H1 (cell line): ENCODE measurements around the gene CDH7. TPM values are rescaled to one million over a fixed set of nuclear protein-coding genes. Genes with fewer than 3 reads are reported as not detected.
A peak's percentile ranks its signal among the peaks of the same experiment; 100 is the strongest.

ENCODE experiments used
- CTCF ChIA-PET: fragments of 300-600 bp; sonication (Branson Sonifier 250); formaldehyde crosslinking; loops from one replicate; lab custom pipeline; 2021; ENCODE audit not compliant: partially characterized antibody; lab: Charles Lee
- POLR2A ChIA-PET: fragments of 300-600 bp; sonication (Branson Sonifier 250); formaldehyde crosslinking; loops from one replicate; lab custom pipeline; 2021; ENCODE audit warnings: inconsistent platforms; ENCODE audit not compliant: partially characterized antibody; lab: Charles Lee
- DNase-seq, 2 experiments: peaks; one replicate each; pipeline versions ENCODE4 v3.0.0 to v3.0.0-alpha.2; 2010 to 2022; ENCODE audit warnings: low spot score in 2 of 2, low read depth in 1 of 2, mixed read lengths in 1 of 2
- FAIRE-seq: peaks from 2 replicates; lab custom pipeline; 2011; peaks lifted over from hg19 to GRCh38; lab: Jason Lieb, UNC
- H2AFZ ChIP-seq: 2 replicates; pipeline ENCODE4 v1.8.1; 2012; ENCODE audit warnings: low read length, inconsistent platforms
- H2AK5ac ChIP-seq: 2 replicates; pipeline ENCODE4 v1.6.1; 2013; ENCODE audit warnings: low read depth, low read length
- H2BK120ac ChIP-seq: replicated peaks from 2 replicates; pipeline ENCODE3; 2013; ENCODE audit warnings: low read depth, low read length, inconsistent platforms
- H2BK12ac ChIP-seq: 2 replicates; pipeline ENCODE4 v1.6.1; 2013; ENCODE audit warnings: low read depth, low read length
- H2BK15ac ChIP-seq: 2 replicates; pipeline ENCODE4 v1.6.1; 2013; ENCODE audit warnings: low read length
- H2BK20ac ChIP-seq: 2 replicates; pipeline ENCODE4 v1.6.1; 2013; ENCODE audit warnings: low read length
- H2BK5ac ChIP-seq: 2 replicates; pipeline ENCODE4 v1.6.1; 2013; ENCODE audit warnings: low read depth, low read length
- H3K14ac ChIP-seq: 2 replicates; pipeline ENCODE4 v1.6.1; 2013; ENCODE audit warnings: inconsistent platforms; ENCODE audit not compliant: insufficient read length
- H3K18ac ChIP-seq: 2 replicates; pipeline ENCODE4 v1.6.1; 2013; ENCODE audit warnings: low read length; ENCODE audit errors: extremely low read depth
- H3K23ac ChIP-seq: 2 replicates; pipeline ENCODE4 v1.6.1; 2013; ENCODE audit warnings: inconsistent platforms; ENCODE audit not compliant: insufficient read length
- H3K23me2 ChIP-seq: 2 replicates; pipeline ENCODE4 v1.6.1; 2013; ENCODE audit warnings: low read depth, low read length
- H3K27ac ChIP-seq: 2 replicates; pipeline ENCODE4 v1.6.1; 2011; ENCODE audit warnings: low read depth, low read length, inconsistent platforms
- H3K27me3 ChIP-seq, 4 experiments: replicated peaks in 1 of 4; 1 replicate in 1 of 4; 2 replicates in 3 of 4; pipeline versions ENCODE4 v1.6.1 to v1.8.1; 2011 to 2013; ENCODE audit warnings: low read length in 3 of 4, mild to moderate bottlenecking in 3 of 4, inconsistent platforms in 2 of 4, mixed read lengths in 2 of 4, moderate library complexity in 1 of 4; ENCODE audit not compliant: control insufficient read depth in 3 of 4, insufficient read depth in 3 of 4; ENCODE audit errors: extremely low read depth in 1 of 4
- H3K36me3 ChIP-seq, 4 experiments: 2 replicates each; pipeline versions ENCODE4 v1.6.1 to v1.8.1; 2011 to 2013; ENCODE audit warnings: mild to moderate bottlenecking in 4 of 4, low read length in 3 of 4, moderate library complexity in 2 of 4, control low read depth in 1 of 4, inconsistent platforms in 1 of 4; ENCODE audit not compliant: insufficient read depth in 4 of 4, control insufficient read depth in 2 of 4
- H3K4ac ChIP-seq: replicated peaks from 2 replicates; pipeline ENCODE3; 2013; ENCODE audit warnings: low read length, low read depth, mixed read lengths, inconsistent platforms; ENCODE audit not compliant: insufficient read length
- H3K4me1 ChIP-seq, 4 experiments: replicated peaks in 1 of 4; 1 replicate in 1 of 4; 2 replicates in 3 of 4; pipeline versions ENCODE4 v1.6.1 to v1.8.1; 2011 to 2013; ENCODE audit warnings: low read length in 3 of 4, inconsistent platforms in 2 of 4, mixed read lengths in 1 of 4; ENCODE audit not compliant: insufficient read depth in 4 of 4, control insufficient read depth in 3 of 4
- H3K4me2 ChIP-seq, 2 experiments: 2 replicates each; pipeline versions ENCODE4 v1.6.1 to v1.8.1; 2011 to 2013; ENCODE audit warnings: low read depth in 2 of 2, low read length in 2 of 2, control low read depth in 1 of 2, inconsistent platforms in 1 of 2, mild to moderate bottlenecking in 1 of 2; ENCODE audit not compliant: insufficient read depth in 1 of 2
- H3K4me3 ChIP-seq, 4 experiments: fragments of 200-600, 300-600 bp in 1 of 4; sonication (generic), shearing (Covaris generic), sonication (Bioruptor Twin) in 1 of 4; 2 replicates each; pipeline versions ENCODE4 v1.5.1 to v1.8.1; 2011 to 2016; ENCODE audit warnings: low read length in 4 of 4, low read depth in 3 of 4, control low read depth in 2 of 4, inconsistent platforms in 2 of 4, mild to moderate bottlenecking in 2 of 4, mixed read lengths in 1 of 4, moderate library complexity in 1 of 4; ENCODE audit not compliant: insufficient read depth in 2 of 4; ENCODE audit errors: extremely low read depth in 1 of 4
- H3K56ac ChIP-seq: replicated peaks from 2 replicates; pipeline ENCODE3; 2013; ENCODE audit warnings: low read depth, mild to moderate bottlenecking, mixed read lengths, low read length, inconsistent platforms; ENCODE audit not compliant: insufficient read length
- H3K79me1 ChIP-seq: 2 replicates; pipeline ENCODE4 v1.6.1; 2013; ENCODE audit warnings: low read depth, low read length, control low read depth
- H3K79me2 ChIP-seq, 2 experiments: 2 replicates each; pipeline versions ENCODE4 v1.6.1 to v1.8.1; 2012 to 2013; ENCODE audit warnings: low read length in 2 of 2, mild to moderate bottlenecking in 2 of 2, inconsistent platforms in 1 of 2; ENCODE audit not compliant: insufficient read depth in 2 of 2, control insufficient read depth in 1 of 2
- H3K9ac ChIP-seq, 4 experiments: replicated peaks in 1 of 4; 1 replicate in 1 of 4; 2 replicates in 3 of 4; pipeline versions ENCODE4 v1.6.1 to v1.8.1; 2011 to 2013; ENCODE audit warnings: low read depth in 3 of 4, low read length in 3 of 4, control low read depth in 2 of 4, mild to moderate bottlenecking in 2 of 4, moderate library complexity in 2 of 4, inconsistent platforms in 1 of 4; ENCODE audit errors: extremely low read depth in 1 of 4
- H3K9me3 ChIP-seq, 2 experiments: 2 replicates each; pipeline versions ENCODE4 v1.6.1 to v1.8.1; 2012 to 2013; ENCODE audit warnings: mild to moderate bottlenecking in 2 of 2, moderate library complexity in 2 of 2, control low read depth in 1 of 2, inconsistent platforms in 1 of 2, low read depth in 1 of 2, low read length in 1 of 2, mixed read lengths in 1 of 2; ENCODE audit not compliant: insufficient read depth in 2 of 2
- H4K20me1 ChIP-seq, 2 experiments: replicated peaks in 1 of 2; 2 replicates each; pipeline versions ENCODE3 to v1.8.1; 2011 to 2013; ENCODE audit warnings: inconsistent platforms in 2 of 2, low read length in 2 of 2, mild to moderate bottlenecking in 1 of 2; ENCODE audit not compliant: insufficient read depth in 2 of 2, control insufficient read depth in 1 of 2
- H4K5ac ChIP-seq: 2 replicates; pipeline ENCODE4 v1.6.1; 2013; ENCODE audit warnings: low read length, low read depth, mixed read lengths, inconsistent platforms; ENCODE audit not compliant: insufficient read length
- H4K8ac ChIP-seq: 2 replicates; pipeline ENCODE4 v1.8.0; 2013; ENCODE audit warnings: mild to moderate bottlenecking, moderate library complexity, low read length, inconsistent platforms; ENCODE audit not compliant: insufficient read depth; ENCODE audit errors: extremely low read depth
- H4K91ac ChIP-seq: replicated peaks from 2 replicates; pipeline ENCODE3; 2013; ENCODE audit warnings: low read length, mixed read lengths, inconsistent platforms; ENCODE audit not compliant: insufficient read length
- CTCF ChIP-seq, 3 experiments: IDR thresholded peaks; 1 replicate in 2 of 3; 2 replicates in 1 of 3; pipeline versions ENCODE4 v1.5.1 to v1.6.1; 2011; ENCODE audit warnings: low read length in 3 of 3, mild to moderate bottlenecking in 3 of 3, inconsistent platforms in 2 of 3, low read depth in 1 of 3, moderate library complexity in 1 of 3; ENCODE audit not compliant: insufficient read depth in 1 of 3; ENCODE audit errors: control extremely low read depth in 1 of 3
- RAD21 ChIP-seq, 2 experiments: IDR thresholded peaks in 1 of 2; conservative IDR thresholded peaks in 1 of 2; 2 replicates each; pipeline ENCODE4 v1.6.1; 2011; ENCODE audit warnings: low read depth in 2 of 2, low read length in 2 of 2, improper control_type of control experiment in 1 of 2, inconsistent platforms in 1 of 2, mild to moderate bottlenecking in 1 of 2, moderate library complexity in 1 of 2
- SP1 ChIP-seq: IDR thresholded peaks from 2 replicates; pipeline ENCODE4 v1.6.1; 2011; ENCODE audit warnings: low read depth, low read length
- WGBS, 2 experiments: shearing (Covaris generic) in 1 of 2; methylation state at CpG; one replicate each; pipeline versions ENCODE4 v1.1.6 to v1.1.7; 2013 to 2015; ENCODE audit warnings: low lambda C conversion rate in 2 of 2, mixed read lengths in 2 of 2, inconsistent platforms in 1 of 2, low coverage in 1 of 2, missing lambda C conversion rate in 1 of 2; ENCODE audit not compliant: insufficient replicate concordance in 2 of 2, insufficient coverage in 1 of 2, insufficient read length in 1 of 2; ENCODE audit errors: extremely low coverage in 1 of 2, missing lambda C conversion rate in 1 of 2; 5-methylcytosine and 5-hydroxymethylcytosine counted together
- polyA plus RNA-seq, 7 experiments: library from polyadenylated mRNA; depleted of rRNA in 3 of 7; stranded (reverse) in 5 of 7; unstranded in 2 of 7; fragments of >200 nt in 5 of 7; fragments of 200-250 nt in 2 of 7; gene quantifications; 1 replicate in 5 of 7; 2 replicates in 1 of 7; 4 replicates in 1 of 7; pipeline versions ENCODE4 v1.2.1 to v1.2.3, GENCODE V29; 2011 to 2013; ENCODE audit warnings: missing spikeins in 2 of 7, mixed read lengths in 2 of 7
- total RNA-seq: library from RNA; stranded (reverse); fragmentation: NEBNext Ultra II Directional; extraction: Animal tissue kit (Norgen Biotek cat#: 25700); gene quantifications from 2 replicates; pipeline ENCODE4 v1.2.1, GENCODE V29; 2021

The CDH7 gene
- total and polyA plus RNA-seq, 2 of the 8 experiments (the other 6 are each of a cell fraction or from before 2014, with no cell fraction given), result 1.00 to 1.5 TPM

GRCh38 chr18:65706646-65707045 lies 44.2 kb upstream of the CDH7 start:
- no peak overlapping the region for H2AFZ ChIP-seq
- POLR2A ChIA-PET, result no interaction called here

More at GRCh38 chr18:65706646-65707045, 44.2 kb upstream of the CDH7 start:
- Histone ChIP-seq H3K4me2 (no peak overlapping the region), H3K23ac (no peak overlapping the region), H3K4me1 (no peaks in the 10 kb centered on the region), H3K79me1 (no peaks in the 10 kb centered on the region), H3K9me3 (no peaks in the 10 kb centered on the region), H3K36me3 (no peaks in the 10 kb centered on the region), H2BK120ac (no peak overlapping the region), H2BK5ac (no peak overlapping the region), H2BK20ac (no peak overlapping the region), H3K4ac (no peak overlapping the region)
- FAIRE-seq, result no peak
- TF ChIP-seq CTCF (IDR thresholded peaks at IDR 0.05; ENCODE audit: control extremely low read depth in 1 of 3, insufficient read depth in 1 of 3, low read depth in 1 of 3, low read length in 3 of 3) (peak; percentile 24 to 32 (median 31); a peak in 2 of 4 replicates), RAD21 (IDR thresholded peaks at IDR 0.05 in 1 of 2, conservative IDR thresholded peaks at IDR 0.05 in 1 of 2; ENCODE audit: low read depth in 2 of 2, low read length in 2 of 2) (peak; percentile 7 to 37; a peak in 1 of 4 replicates), SP1 (no peak)
- TF ChIP-seq, all 59 proteins: peak for 2
- Histone ChIP-seq H3K4me3 (no peak overlapping the region), H4K5ac (no peak overlapping the region), H2BK15ac (no peak overlapping the region), H3K14ac (no peak overlapping the region), H3K18ac (no peak overlapping the region), H3K79me2 (no peaks in the 10 kb centered on the region), H3K27ac (no peak overlapping the region), H4K20me1 (no peaks in the 10 kb centered on the region), H3K27me3 (no peaks in the 10 kb centered on the region), H2AK5ac (no peak overlapping the region), H3K56ac (no peak overlapping the region), H4K91ac (no peak overlapping the region), H3K23me2 (no peaks in the 10 kb centered on the region), H4K8ac (no peak overlapping the region), H2BK12ac (0 out of 2 replicates have a peak overlapping the region, but pooled peaks have one; percentile 27), H3K9ac (no peak overlapping the region)
- CTCF ChIA-PET, result interaction anchor here (1.1 to 2.0 kb wide), 4 partner anchors 17 to 89 kb away, joined by 3 to 4 read pairs (median 3); no protein-coding TSS in a partner anchor
- no peak for DNase-seq
- WGBS, 2 experiments, result 8% methylated on average over 1 of the region's 1 CpG; no CpG with 5 or more reads in 1 of the 2 experiments
